Measurements from ENCODE around the gene OR12D1.

DNA sequence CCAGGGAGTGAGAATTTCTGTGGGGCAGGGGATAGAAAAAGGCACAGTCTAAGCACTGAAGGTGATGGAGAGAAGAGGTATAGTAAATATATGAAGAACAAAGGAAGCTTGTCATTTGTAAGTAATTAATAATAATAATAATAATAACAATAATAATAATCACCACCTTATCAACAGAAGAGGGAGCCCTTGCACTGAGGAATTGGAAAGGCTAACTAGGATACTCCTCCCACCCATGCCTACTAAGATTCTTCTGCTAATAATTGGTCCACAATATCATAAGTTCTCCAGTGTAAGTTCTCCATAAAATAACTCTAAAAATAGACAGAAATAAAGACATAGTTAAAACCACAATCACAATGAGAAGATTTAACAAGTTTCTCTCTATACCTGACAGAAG, 38.7 kb upstream of the OR12D1 start:
- TF ChIP-seq, protein P1, sequence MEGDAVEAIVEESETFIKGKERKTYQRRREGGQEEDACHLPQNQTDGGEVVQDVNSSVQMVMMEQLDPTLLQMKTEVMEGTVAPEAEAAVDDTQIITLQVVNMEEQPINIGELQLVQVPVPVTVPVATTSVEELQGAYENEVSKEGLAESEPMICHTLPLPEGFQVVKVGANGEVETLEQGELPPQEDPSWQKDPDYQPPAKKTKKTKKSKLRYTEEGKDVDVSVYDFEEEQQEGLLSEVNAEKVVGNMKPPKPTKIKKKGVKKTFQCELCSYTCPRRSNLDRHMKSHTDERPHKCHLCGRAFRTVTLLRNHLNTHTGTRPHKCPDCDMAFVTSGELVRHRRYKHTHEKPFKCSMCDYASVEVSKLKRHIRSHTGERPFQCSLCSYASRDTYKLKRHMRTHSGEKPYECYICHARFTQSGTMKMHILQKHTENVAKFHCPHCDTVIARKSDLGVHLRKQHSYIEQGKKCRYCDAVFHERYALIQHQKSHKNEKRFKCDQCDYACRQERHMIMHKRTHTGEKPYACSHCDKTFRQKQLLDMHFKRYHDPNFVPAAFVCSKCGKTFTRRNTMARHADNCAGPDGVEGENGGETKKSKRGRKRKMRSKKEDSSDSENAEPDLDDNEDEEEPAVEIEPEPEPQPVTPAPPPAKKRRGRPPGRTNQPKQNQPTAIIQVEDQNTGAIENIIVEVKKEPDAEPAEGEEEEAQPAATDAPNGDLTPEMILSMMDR (IDR thresholded peaks at IDR 0.05; ENCODE audit: insufficient read depth, low read length), result no peak
- TF ChIP-seq, protein P2, sequence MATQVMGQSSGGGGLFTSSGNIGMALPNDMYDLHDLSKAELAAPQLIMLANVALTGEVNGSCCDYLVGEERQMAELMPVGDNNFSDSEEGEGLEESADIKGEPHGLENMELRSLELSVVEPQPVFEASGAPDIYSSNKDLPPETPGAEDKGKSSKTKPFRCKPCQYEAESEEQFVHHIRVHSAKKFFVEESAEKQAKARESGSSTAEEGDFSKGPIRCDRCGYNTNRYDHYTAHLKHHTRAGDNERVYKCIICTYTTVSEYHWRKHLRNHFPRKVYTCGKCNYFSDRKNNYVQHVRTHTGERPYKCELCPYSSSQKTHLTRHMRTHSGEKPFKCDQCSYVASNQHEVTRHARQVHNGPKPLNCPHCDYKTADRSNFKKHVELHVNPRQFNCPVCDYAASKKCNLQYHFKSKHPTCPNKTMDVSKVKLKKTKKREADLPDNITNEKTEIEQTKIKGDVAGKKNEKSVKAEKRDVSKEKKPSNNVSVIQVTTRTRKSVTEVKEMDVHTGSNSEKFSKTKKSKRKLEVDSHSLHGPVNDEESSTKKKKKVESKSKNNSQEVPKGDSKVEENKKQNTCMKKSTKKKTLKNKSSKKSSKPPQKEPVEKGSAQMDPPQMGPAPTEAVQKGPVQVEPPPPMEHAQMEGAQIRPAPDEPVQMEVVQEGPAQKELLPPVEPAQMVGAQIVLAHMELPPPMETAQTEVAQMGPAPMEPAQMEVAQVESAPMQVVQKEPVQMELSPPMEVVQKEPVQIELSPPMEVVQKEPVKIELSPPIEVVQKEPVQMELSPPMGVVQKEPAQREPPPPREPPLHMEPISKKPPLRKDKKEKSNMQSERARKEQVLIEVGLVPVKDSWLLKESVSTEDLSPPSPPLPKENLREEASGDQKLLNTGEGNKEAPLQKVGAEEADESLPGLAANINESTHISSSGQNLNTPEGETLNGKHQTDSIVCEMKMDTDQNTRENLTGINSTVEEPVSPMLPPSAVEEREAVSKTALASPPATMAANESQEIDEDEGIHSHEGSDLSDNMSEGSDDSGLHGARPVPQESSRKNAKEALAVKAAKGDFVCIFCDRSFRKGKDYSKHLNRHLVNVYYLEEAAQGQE (IDR thresholded peaks at IDR 0.05; ENCODE audit: insufficient replicate concordance, low read depth), result no peak
- TF ChIP-seq GABPA (IDR thresholded peaks at IDR 0.05; ENCODE audit: low read depth), result no peak
- TF ChIP-seq POLR2AphosphoS5 (IDR thresholded peaks at IDR 0.05; ENCODE audit: low read depth), result no peak

Data from HL-60 (cell line).